H1 (cell line): Measurements from ENCODE around the gene NFATC4.

Experiments
- CBX5 ChIP-seq: fragments of 300-800, 300-1000 bp; sonication (generic); IDR thresholded peaks from 2 replicates; pipeline ENCODE4 v1.7.1; 2016; ENCODE audit warnings: antibody characterized with exemption, low read length, low read depth
- EP300 ChIP-seq, 2 experiments: IDR thresholded peaks; 1 replicate in 1 of 2; 2 replicates in 1 of 2; pipeline ENCODE4 v1.6.1; 2011 to 2012; ENCODE audit warnings: low read depth in 2 of 2, low read length in 2 of 2, mild to moderate bottlenecking in 2 of 2, borderline replicate concordance in 1 of 2, inconsistent platforms in 1 of 2, moderate library complexity in 1 of 2
- EZH2 ChIP-seq: fragments of 200-600 bp; sonication (generic); IDR thresholded peaks from 2 replicates; pipeline ENCODE4 v1.7.1; 2012; ENCODE audit warnings: low read depth, mild to moderate bottlenecking, moderate library complexity, low read length, inconsistent platforms; ENCODE audit not compliant: severe bottlenecking
- FOSL1 ChIP-seq: IDR thresholded peaks from 2 replicates; pipeline ENCODE4 v1.6.1; 2011; ENCODE audit warnings: mild to moderate bottlenecking, low read depth, low read length, moderate library complexity; ENCODE audit not compliant: insufficient read depth
- NRF1 ChIP-seq: IDR thresholded peaks from 2 replicates; pipeline ENCODE4 v1.6.1; 2011; ENCODE audit warnings: mild to moderate bottlenecking, low read depth, low read length, improper control_type of control experiment
- POLR2A ChIP-seq, 2 experiments: IDR thresholded peaks; 1 replicate in 1 of 2; 2 replicates in 1 of 2; pipeline ENCODE4 v1.6.1; 2011; ENCODE audit warnings: low read depth in 2 of 2, low read length in 2 of 2, mild to moderate bottlenecking in 2 of 2; ENCODE audit errors: control extremely low read depth in 1 of 2
- POLR2AphosphoS5 ChIP-seq: IDR thresholded peaks from 2 replicates; pipeline ENCODE4 v1.6.1; 2011; ENCODE audit warnings: low read depth, low read length
- RAD21 ChIP-seq, 2 experiments: IDR thresholded peaks in 1 of 2; conservative IDR thresholded peaks in 1 of 2; 2 replicates each; pipeline ENCODE4 v1.6.1; 2011; ENCODE audit warnings: low read depth in 2 of 2, low read length in 2 of 2, improper control_type of control experiment in 1 of 2, inconsistent platforms in 1 of 2, mild to moderate bottlenecking in 1 of 2, moderate library complexity in 1 of 2
- SP1 ChIP-seq: IDR thresholded peaks from 2 replicates; pipeline ENCODE4 v1.6.1; 2011; ENCODE audit warnings: low read depth, low read length
- TF ChIP-seq, protein P1 (sequence below), 3 experiments: IDR thresholded peaks; 1 replicate in 2 of 3; 2 replicates in 1 of 3; pipeline versions ENCODE4 v1.5.1 to v1.6.1; 2011; ENCODE audit warnings: low read length in 3 of 3, mild to moderate bottlenecking in 3 of 3, inconsistent platforms in 2 of 3, low read depth in 1 of 3, moderate library complexity in 1 of 3; ENCODE audit not compliant: insufficient read depth in 1 of 3; ENCODE audit errors: control extremely low read depth in 1 of 3
- TF ChIP-seq, protein P2 (sequence below): IDR thresholded peaks from 2 replicates; pipeline ENCODE4 v1.6.1; 2012; ENCODE audit warnings: inconsistent platforms
- TF ChIP-seq, protein P3 (sequence below): IDR thresholded peaks from 2 replicates; pipeline ENCODE4 v1.6.1; 2012; ENCODE audit warnings: inconsistent platforms

- TF ChIP-seq SP1 (peak; percentile 88), CBX5 (no peak), EZH2 (no peak), POLR2A (IDR thresholded peaks at IDR 0.05; ENCODE audit: control extremely low read depth in 1 of 2, low read depth in 2 of 2, low read length in 2 of 2) (no peak), FOSL1 (no peak), NRF1 (no peak), RAD21 (IDR thresholded peaks at IDR 0.05 in 1 of 2, conservative IDR thresholded peaks at IDR 0.05 in 1 of 2; ENCODE audit: low read depth in 2 of 2, low read length in 2 of 2) (no peak), EP300 (IDR thresholded peaks at IDR 0.05; ENCODE audit: borderline replicate concordance in 1 of 2, low read depth in 2 of 2, low read length in 2 of 2) (no peak), POLR2AphosphoS5 (no peak)
- TF ChIP-seq, protein P1, sequence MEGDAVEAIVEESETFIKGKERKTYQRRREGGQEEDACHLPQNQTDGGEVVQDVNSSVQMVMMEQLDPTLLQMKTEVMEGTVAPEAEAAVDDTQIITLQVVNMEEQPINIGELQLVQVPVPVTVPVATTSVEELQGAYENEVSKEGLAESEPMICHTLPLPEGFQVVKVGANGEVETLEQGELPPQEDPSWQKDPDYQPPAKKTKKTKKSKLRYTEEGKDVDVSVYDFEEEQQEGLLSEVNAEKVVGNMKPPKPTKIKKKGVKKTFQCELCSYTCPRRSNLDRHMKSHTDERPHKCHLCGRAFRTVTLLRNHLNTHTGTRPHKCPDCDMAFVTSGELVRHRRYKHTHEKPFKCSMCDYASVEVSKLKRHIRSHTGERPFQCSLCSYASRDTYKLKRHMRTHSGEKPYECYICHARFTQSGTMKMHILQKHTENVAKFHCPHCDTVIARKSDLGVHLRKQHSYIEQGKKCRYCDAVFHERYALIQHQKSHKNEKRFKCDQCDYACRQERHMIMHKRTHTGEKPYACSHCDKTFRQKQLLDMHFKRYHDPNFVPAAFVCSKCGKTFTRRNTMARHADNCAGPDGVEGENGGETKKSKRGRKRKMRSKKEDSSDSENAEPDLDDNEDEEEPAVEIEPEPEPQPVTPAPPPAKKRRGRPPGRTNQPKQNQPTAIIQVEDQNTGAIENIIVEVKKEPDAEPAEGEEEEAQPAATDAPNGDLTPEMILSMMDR (IDR thresholded peaks at IDR 0.05; ENCODE audit: control extremely low read depth in 1 of 3, insufficient read depth in 1 of 3, low read depth in 1 of 3, low read length in 3 of 3), result no peak
- TF ChIP-seq, protein P2, sequence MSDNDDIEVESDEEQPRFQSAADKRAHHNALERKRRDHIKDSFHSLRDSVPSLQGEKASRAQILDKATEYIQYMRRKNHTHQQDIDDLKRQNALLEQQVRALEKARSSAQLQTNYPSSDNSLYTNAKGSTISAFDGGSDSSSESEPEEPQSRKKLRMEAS, result no peak
- TF ChIP-seq, protein P3, sequence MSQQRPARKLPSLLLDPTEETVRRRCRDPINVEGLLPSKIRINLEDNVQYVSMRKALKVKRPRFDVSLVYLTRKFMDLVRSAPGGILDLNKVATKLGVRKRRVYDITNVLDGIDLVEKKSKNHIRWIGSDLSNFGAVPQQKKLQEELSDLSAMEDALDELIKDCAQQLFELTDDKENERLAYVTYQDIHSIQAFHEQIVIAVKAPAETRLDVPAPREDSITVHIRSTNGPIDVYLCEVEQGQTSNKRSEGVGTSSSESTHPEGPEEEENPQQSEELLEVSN, result no peak
Observed at GRCh38 chr14:24367514-24368211, at the start of gene NFATC4.
